B cell (primary cell): ENCODE results near the gene MED6.

Experiments
- CTCF ChIP-seq: fragments of 200-600 bp; IDR thresholded peaks from one replicate; pipeline ENCODE4 v1.8.0; 2022; ENCODE audit warnings: antibody characterized with exemption, mild to moderate bottlenecking
- EZH2 ChIP-seq: IDR thresholded peaks from 2 replicates; pipeline ENCODE4 v1.6.1; 2012; ENCODE audit warnings: borderline replicate concordance, low read depth, mild to moderate bottlenecking, moderate library complexity, low read length; ENCODE audit not compliant: insufficient read depth, poor library complexity, severe bottlenecking

DNA sequence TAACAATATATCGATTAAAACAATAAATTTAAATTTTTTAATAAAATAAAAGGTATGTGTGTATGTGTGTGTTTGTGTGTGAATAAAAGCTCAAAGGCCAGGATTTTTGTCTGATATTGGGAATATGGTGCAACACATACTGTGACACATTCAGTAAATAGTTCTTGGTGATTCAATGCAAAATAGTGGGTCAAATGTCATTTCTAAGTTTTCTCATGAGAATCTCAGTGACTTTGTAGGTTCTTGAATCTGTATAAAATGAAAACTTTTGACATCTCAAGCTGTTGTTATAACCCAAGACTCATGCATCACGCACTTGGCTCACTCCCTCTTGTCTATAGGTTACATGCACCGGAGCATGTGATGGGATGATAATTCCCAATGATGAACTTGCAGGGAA is 16.2 kb upstream of the MED6 start:
- TF ChIP-seq CTCF (no peak), EZH2 (no peak)
